ENCODE data around the gene BBOF1. TPM values are rescaled to one million over a fixed set of nuclear protein-coding genes. Genes with fewer than 3 reads are reported as not detected.

Gene BBOF1
- total and polyA plus RNA-seq, 2 of the 8 experiments (the other 6 are each of a cell fraction or from before 2014, with no cell fraction given), result 0.26 to 0.60 TPM

Small RNA genes within 50 kb of the gene (small RNA-seq; reads per million reads assigned to genes)
- not detected for gene AC005480.2 (ENCODE audit: insufficient read depth)

Other genes with a start within 250 kb of the BBOF1 start
- 14.0 and 17.5 TPM in 2 replicates for gene PTGR2, start 167.5 kb upstream of the BBOF1 start, total RNA-seq (2021; fragmentation: NEBNext Ultra II Directional; extraction: Animal tissue kit (Norgen Biotek cat#: 25700))
- gene PTGR2, start 167.5 kb upstream of the BBOF1 start, polyA plus RNA-seq (2011; rRNA removed), result 3.1 and 6.0 TPM in 2 replicates
- gene ZNF410, start 132.5 kb upstream of the BBOF1 start, total RNA-seq (2021; fragmentation: NEBNext Ultra II Directional; extraction: Animal tissue kit (Norgen Biotek cat#: 25700)), result 18.9 and 19.1 TPM in 2 replicates
- gene ZNF410, start 132.5 kb upstream of the BBOF1 start, polyA plus RNA-seq (2011; rRNA removed), result 6.3 and 11.2 TPM in 2 replicates
- 0.21 and 0.32 TPM in 2 replicates for gene FAM161B, start 69.3 kb upstream of the BBOF1 start, total RNA-seq (2021; fragmentation: NEBNext Ultra II Directional; extraction: Animal tissue kit (Norgen Biotek cat#: 25700))
- gene FAM161B, start 69.3 kb upstream of the BBOF1 start, polyA plus RNA-seq (2011; rRNA removed), result 0.09 and 0.14 TPM in 2 replicates
- gene COQ6, start 69.0 kb upstream of the BBOF1 start, total RNA-seq (2021; fragmentation: NEBNext Ultra II Directional; extraction: Animal tissue kit (Norgen Biotek cat#: 25700)), result 8.8 and 9.5 TPM in 2 replicates
- 13.1 and 15.5 TPM in 2 replicates for gene COQ6, start 69.0 kb upstream of the BBOF1 start, polyA plus RNA-seq (2011; rRNA removed)
- gene ENTPD5, start 61 bp upstream of the BBOF1 start, total RNA-seq (2021; fragmentation: NEBNext Ultra II Directional; extraction: Animal tissue kit (Norgen Biotek cat#: 25700)), result 4.8 and 6.5 TPM in 2 replicates
- gene ENTPD5, start 61 bp upstream of the BBOF1 start, polyA plus RNA-seq (2011; rRNA removed), result 3.5 and 5.0 TPM in 2 replicates
- 28.0 and 28.7 TPM in 2 replicates for gene ALDH6A1, start 65.1 kb downstream of the BBOF1 start, total RNA-seq (2021; fragmentation: NEBNext Ultra II Directional; extraction: Animal tissue kit (Norgen Biotek cat#: 25700))
- 10.5 and 12.1 TPM in 2 replicates for gene ALDH6A1, start 65.1 kb downstream of the BBOF1 start, polyA plus RNA-seq (2011; rRNA removed)
- 11.3 and 11.6 TPM in 2 replicates for gene LIN52, start 65.6 kb downstream of the BBOF1 start, total RNA-seq (2021; fragmentation: NEBNext Ultra II Directional; extraction: Animal tissue kit (Norgen Biotek cat#: 25700))
- 4.7 and 6.8 TPM in 2 replicates for gene LIN52, start 65.6 kb downstream of the BBOF1 start, polyA plus RNA-seq (2011; rRNA removed)
- 0.22 and 0.27 TPM in 2 replicates for gene VSX2, start 220.1 kb downstream of the BBOF1 start, total RNA-seq (2021; fragmentation: NEBNext Ultra II Directional; extraction: Animal tissue kit (Norgen Biotek cat#: 25700))
- gene VSX2, start 220.1 kb downstream of the BBOF1 start, polyA plus RNA-seq (2011; rRNA removed), result 0.08 and 0.24 TPM in 2 replicates